Central memory CD8-positive, alpha-beta T cell (primary cell): Measurements from ENCODE around the gene GFM2.
"Not testable (repeated sequence)": the region's sequence is repeated elsewhere in the genome, so short reads cannot be mapped to it uniquely, and the experiment has no call there.

ENCODE experiments used
- ATAC-seq: fragments of 150-1000 bp; cut with Tn5 transposase; replicated peaks from 2 replicates; pipeline ENCODE4 v1.10.0; 2022; ENCODE audit warnings: mild to moderate bottlenecking, moderate FRiP score, moderate number of reproducible peaks; ENCODE audit not compliant: poor library complexity, severe bottlenecking; ENCODE audit errors: extremely low read depth
- DNase-seq, 2 donors: peaks; one replicate each; pipeline ENCODE4 v3.0.0; 2021; ENCODE audit warnings: low spot score in 2 of 2
- H3K27ac Mint-ChIP-seq: one replicate; pipeline ENCODE4 v1.8.0; 2022; ENCODE audit warnings: low read depth, mild to moderate bottlenecking, moderate library complexity, mixed read lengths
- H3K27me3 Mint-ChIP-seq: one replicate; pipeline ENCODE4 v1.8.0; 2022; ENCODE audit warnings: mixed read lengths
- H3K36me3 Mint-ChIP-seq: one replicate; pipeline ENCODE4 v1.8.0; 2022; ENCODE audit warnings: mild to moderate bottlenecking, moderate library complexity, mixed read lengths; ENCODE audit not compliant: insufficient read depth
- H3K4me1 Mint-ChIP-seq: one replicate; pipeline ENCODE4 v1.8.0; 2022; ENCODE audit warnings: mixed read lengths
- H3K4me3 Mint-ChIP-seq: one replicate; pipeline ENCODE4 v1.8.0; 2022; ENCODE audit warnings: mild to moderate bottlenecking, moderate library complexity, mixed read lengths
- H3K9me3 Mint-ChIP-seq: one replicate; pipeline ENCODE4 v1.8.0; 2022; ENCODE audit warnings: mixed read lengths

Gene GFM2

DNA sequence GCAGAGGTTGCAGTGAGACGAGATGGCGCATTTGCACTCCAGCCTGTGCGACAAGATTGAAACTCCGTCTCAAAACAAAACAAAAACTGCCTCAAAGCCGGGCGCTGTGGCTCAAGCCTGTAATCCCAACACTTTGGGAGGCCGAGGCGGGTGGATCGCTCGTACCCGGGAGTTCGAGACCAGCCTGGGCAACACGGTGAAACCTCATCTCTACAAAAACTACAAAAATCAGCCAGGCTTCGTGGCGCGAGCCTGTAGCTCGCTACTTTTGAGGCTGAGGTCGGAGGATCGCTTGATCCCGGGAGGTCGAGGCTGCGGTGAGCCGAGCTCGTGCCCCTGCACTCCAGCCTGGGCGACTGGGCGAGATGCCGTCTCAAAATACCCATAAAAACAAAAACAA, 988 bp downstream of the GFM2 start:
- ATAC-seq (no peak), DNase-seq (no peak)
- Mint-ChIP-seq H3K27ac (peak overlapping the region; percentile 97), H3K36me3 (peaks cover 34% of the 10 kb centered on the region), H3K4me1 (peaks cover 26% of the 10 kb centered on the region), H3K4me3 (peak overlapping the region; percentile 100), H3K9me3 (no peaks in the 10 kb centered on the region), H3K27me3 (no peaks in the 10 kb centered on the region)

DNA sequence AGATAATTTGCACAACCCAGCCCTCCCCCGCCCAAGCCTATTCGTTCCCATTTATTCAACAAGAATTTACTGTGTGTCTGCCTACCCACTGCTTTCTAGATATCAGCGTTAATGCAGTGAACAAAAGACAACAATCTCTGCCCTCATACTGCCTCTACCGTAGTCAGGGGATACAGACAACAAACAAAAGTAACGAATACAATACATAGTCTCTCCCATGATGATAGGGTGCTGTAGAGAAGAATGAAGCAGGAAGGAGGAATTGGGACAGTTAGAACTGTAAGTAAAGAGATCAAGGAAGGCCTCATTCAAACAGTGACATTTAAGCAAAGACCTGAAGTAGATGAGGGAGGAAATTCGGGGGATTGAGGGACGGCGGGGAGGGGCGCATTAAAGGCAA, 1.7 kb downstream of the GFM2 start:
- Mint-ChIP-seq H3K27ac (no peak overlapping the region), H3K4me1 (peaks cover 33% of the 10 kb centered on the region), H3K9me3 (no peaks in the 10 kb centered on the region), H3K4me3 (peak overlapping the region; percentile 100), H3K27me3 (no peaks in the 10 kb centered on the region), H3K36me3 (peaks cover 32% of the 10 kb centered on the region)
- DNase-seq (no peak), ATAC-seq (no peak)

DNA sequence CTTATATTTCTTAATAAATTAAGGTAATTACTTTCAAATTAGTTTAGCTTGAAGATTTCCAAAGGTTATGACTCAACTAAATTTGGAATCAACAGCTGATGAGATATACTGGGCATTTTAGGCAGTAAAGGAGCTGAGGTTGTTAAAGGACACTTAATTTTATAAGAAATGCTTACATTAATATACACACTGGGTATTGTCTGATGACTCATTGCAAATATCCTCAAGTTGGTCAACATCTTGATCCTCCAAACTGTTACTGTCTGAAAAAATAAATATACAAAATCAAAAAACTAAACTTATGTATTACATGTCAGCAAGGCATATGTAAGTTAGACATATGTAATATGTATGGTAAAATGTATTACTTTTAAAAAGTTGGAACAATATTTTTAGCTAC, 3.4 kb downstream of the GFM2 start:
- Mint-ChIP-seq H3K27ac (no peak overlapping the region), H3K27me3 (no peaks in the 10 kb centered on the region), H3K9me3 (no peaks in the 10 kb centered on the region), H3K36me3 (peaks cover 29% of the 10 kb centered on the region), H3K4me1 (peaks cover 31% of the 10 kb centered on the region), H3K4me3 (no peak overlapping the region)
- ATAC-seq (no peak), DNase-seq (no peak)

DNA sequence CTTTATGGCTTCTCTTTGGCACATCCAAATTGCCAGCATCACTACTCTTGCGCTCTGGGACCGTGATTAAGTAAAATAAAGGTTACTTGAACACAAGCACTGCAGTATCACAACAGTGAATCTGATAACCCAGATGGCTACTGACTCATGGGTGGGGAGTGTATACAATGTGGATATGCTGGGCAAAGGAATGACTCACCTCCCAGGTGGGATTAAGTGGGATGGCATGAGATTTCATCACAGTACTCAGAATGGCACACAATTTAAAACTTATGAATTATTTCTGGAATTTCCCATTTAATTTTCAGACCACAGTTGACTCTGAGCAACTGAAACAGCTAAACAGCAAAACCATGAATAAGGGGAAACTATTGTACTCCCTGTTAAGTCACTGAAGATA, 4.3 kb downstream of the GFM2 start:
- DNase-seq (no peak), ATAC-seq (no peak)
- H3K27me3 Mint-ChIP-seq: no peaks in the 10 kb centered on the region
- no peak overlapping the region for H3K4me3 Mint-ChIP-seq
- peaks cover 22% of the 10 kb centered on the region for H3K4me1 Mint-ChIP-seq
- no peak overlapping the region for H3K27ac Mint-ChIP-seq
- H3K9me3 Mint-ChIP-seq: no peaks in the 10 kb centered on the region
- peaks cover 34% of the 10 kb centered on the region for H3K36me3 Mint-ChIP-seq

DNA sequence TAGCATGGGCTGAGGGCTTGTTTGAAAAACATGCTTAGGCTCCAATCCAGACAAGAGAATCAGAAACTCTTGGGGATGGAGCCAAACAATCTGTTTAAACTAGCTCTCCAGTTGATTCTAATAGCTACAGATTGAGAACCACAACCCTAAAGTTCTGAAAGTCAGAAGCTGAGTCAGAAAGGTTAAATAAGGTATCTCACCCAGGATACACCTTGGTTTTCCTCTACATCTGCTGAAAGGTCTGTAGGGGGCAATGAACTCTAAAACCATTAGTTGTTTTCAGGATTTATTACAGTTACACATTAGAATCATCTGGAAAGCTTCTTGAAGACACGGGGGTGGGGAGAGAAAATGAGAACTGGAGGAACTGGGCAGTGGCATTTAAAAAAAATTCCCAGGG, 5.7 kb downstream of the GFM2 start:
- Mint-ChIP-seq H3K27ac (no peak overlapping the region), H3K27me3 (no peaks in the 10 kb centered on the region), H3K9me3 (no peaks in the 10 kb centered on the region), H3K4me3 (no peak overlapping the region), H3K36me3 (peaks cover 28% of the 10 kb centered on the region), H3K4me1 (peaks cover 15% of the 10 kb centered on the region)
- DNase-seq: no peak
- no peak for ATAC-seq

DNA sequence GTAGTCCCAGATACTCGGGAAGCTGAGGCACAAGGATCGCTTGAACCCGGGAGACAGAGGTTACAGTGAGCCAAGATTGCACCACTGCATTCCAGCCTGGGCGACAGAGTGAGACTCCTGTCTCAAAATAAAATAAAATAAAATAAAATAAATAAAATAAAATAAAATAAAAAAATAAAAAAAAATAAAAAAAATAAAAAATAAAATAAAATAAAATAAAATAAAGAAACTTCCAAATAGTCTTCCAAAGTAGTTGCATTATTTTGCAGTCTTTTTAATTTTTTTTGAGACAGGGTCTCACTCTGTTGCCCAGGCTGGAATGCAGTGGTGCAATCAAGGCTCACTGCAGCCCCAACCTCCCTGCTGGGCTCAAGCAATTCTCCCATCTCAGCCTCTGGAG, 18.2 kb downstream of the GFM2 start:
- ATAC-seq, DNase-seq, H3K27ac Mint-ChIP-seq, H3K9me3 Mint-ChIP-seq, H3K27me3 Mint-ChIP-seq, H3K4me3 Mint-ChIP-seq: not testable (repeated sequence)
- Mint-ChIP-seq H3K4me1 (peaks cover 10% of the 10 kb centered on the region), H3K36me3 (peaks cover 37% of the 10 kb centered on the region)

DNA sequence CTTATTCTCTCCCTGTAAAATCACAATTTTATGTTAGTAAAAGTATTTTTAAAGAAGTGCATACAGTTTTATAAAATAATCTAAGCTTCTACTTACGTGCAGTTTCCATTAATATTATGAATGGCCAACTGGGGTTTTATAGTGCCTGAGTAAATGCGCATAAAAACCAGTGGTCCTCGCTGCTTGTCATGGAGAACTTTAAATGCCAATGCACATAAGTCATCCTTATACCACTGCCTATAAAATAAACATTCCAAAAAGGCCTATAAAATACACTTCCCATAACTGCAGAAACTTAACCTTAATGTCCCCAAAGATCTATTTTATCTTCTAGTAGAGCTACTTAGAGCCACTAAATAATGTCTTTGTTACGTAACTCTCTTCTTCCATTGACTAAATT, 28.5 kb downstream of the GFM2 start:
- peaks cover 52% of the 10 kb centered on the region for H3K36me3 Mint-ChIP-seq
- no peak for ATAC-seq

DNA sequence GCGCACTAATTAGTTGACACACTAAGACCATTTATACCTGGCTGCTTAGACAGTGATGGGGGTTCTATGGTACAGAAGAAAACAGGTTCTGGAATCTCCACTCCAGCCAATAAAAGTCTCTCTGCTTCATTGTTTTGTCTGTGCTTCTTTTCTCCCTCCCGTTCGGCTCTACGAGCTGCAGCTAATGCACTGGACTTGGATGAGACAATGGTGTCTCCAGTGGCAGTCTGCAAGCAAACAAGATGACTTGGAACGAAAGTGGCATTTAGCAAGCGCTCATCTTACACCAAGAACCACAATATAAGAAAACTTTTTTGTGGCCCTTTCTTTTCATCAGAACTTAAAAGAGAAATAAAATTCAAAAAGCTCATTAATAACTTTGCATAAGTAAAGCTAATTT, 30.2 kb downstream of the GFM2 start:
- H3K4me1 Mint-ChIP-seq: no peaks in the 10 kb centered on the region
- no peak for DNase-seq
- H3K9me3 Mint-ChIP-seq: no peaks in the 10 kb centered on the region
- H3K36me3 Mint-ChIP-seq: peaks cover 53% of the 10 kb centered on the region
- H3K27me3 Mint-ChIP-seq: no peaks in the 10 kb centered on the region
- H3K27ac Mint-ChIP-seq: no peak overlapping the region
- no peak overlapping the region for H3K4me3 Mint-ChIP-seq
- ATAC-seq: no peak

More for the DNA sequence above, 28.5 kb downstream of the GFM2 start:
- DNase-seq: no peak
- H3K4me1 Mint-ChIP-seq: no peaks in the 10 kb centered on the region
- H3K9me3 Mint-ChIP-seq: no peaks in the 10 kb centered on the region
- H3K27me3 Mint-ChIP-seq: no peaks in the 10 kb centered on the region
- no peak overlapping the region for H3K4me3 Mint-ChIP-seq
- no peak overlapping the region for H3K27ac Mint-ChIP-seq

DNA sequence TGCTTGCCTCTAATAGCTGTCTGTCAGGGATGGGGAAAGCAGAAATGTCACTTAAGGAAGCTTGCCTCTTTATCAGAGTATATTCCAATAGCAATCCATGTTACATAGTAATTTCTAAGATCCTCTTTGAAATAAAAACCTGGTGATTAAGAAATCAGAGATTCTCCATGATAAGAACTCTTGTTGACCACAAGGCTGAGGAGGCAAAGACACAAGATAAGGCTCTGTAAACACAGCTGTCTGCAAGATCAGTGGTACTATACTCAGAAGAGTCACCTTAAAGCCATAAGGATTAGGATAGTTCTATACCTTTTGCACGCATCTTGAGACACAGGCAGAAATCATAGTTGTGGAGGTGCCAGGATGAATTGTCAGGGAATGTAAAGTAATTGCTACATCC, 41.6 kb downstream of the GFM2 start:
- ATAC-seq: no peak
- Mint-ChIP-seq H3K9me3 (no peaks in the 10 kb centered on the region), H3K27ac (no peak overlapping the region), H3K4me1 (no peaks in the 10 kb centered on the region), H3K36me3 (peaks cover 36% of the 10 kb centered on the region), H3K4me3 (no peak overlapping the region), H3K27me3 (no peaks in the 10 kb centered on the region)
- no peak for DNase-seq

DNA sequence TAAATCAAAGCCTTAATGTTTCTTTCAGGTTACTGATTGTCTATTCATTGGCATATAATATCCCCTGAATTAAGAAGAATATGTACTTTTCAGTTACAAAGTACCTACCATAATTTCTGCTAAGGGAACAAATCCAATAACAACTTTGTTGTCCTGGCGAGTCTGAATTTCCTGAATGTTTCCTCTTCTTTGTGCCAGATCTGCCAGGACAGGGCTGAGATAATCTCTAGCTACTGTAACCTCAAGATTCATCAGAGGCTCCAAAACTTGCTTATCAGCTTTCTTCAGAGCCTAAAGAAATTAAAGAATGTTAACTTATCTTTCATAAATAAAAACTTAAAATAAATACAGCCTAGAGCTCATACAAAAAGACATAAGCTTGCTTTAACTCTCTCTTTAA, 44.6 kb downstream of the GFM2 start:
- no peaks in the 10 kb centered on the region for H3K4me1 Mint-ChIP-seq
- H3K36me3 Mint-ChIP-seq: peaks cover 30% of the 10 kb centered on the region
- no peak overlapping the region for H3K4me3 Mint-ChIP-seq
- H3K27ac Mint-ChIP-seq: no peak overlapping the region
- no peak for ATAC-seq
- no peaks in the 10 kb centered on the region for H3K9me3 Mint-ChIP-seq
- H3K27me3 Mint-ChIP-seq: no peaks in the 10 kb centered on the region
- DNase-seq: no peak

DNA sequence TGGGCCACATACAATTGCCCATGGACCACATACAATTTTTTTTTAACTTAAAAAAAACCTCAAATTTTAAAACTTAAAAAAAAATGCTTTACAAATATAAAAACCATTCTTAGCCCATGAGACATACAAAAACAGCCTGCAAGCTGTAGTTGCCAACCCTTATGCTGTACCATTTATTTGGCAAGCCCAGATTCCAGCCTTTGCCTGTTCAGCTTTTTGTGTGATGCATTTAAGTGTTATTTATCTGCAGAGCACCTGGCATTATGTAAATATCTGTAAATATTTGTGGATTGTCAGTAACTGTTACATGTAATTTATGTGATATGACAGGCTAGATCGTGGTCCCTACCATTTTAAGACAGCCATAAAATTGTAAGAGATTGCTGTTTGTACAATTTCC, 49.3 kb downstream of the GFM2 start:
- H3K27ac Mint-ChIP-seq: no peak overlapping the region

DNA sequence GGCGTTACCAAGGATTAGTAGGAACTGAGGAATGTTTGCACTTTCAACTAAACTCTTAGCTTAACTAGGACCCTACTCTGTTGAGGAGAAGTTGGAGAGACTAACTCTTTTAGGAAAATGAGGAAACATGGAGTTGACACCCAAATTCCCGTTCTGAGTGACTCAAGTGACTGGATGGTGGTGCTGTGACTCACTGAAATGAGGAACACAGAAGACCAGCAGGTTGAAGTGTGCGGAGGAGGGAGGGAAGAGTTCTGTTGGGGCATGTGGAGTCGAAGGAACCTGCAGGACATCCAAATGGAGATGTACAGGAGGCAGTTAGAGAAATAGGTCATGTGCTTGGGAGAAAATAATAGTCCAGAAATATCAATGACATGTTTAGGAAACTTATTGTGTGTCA, 73.7 kb downstream of the GFM2 start:
- no peak overlapping the region for H3K27ac Mint-ChIP-seq
- no peaks in the 10 kb centered on the region for H3K9me3 Mint-ChIP-seq
- H3K4me1 Mint-ChIP-seq: no peaks in the 10 kb centered on the region
- no peak overlapping the region for H3K4me3 Mint-ChIP-seq
- no peak for ATAC-seq
- no peaks in the 10 kb centered on the region for H3K27me3 Mint-ChIP-seq
- peaks cover 22% of the 10 kb centered on the region for H3K36me3 Mint-ChIP-seq
- DNase-seq: no peak

More for the DNA sequence above, 49.3 kb downstream of the GFM2 start:
- no peaks in the 10 kb centered on the region for H3K27me3 Mint-ChIP-seq
- peaks cover 28% of the 10 kb centered on the region for H3K36me3 Mint-ChIP-seq
- DNase-seq: no peak
- no peaks in the 10 kb centered on the region for H3K4me1 Mint-ChIP-seq
- H3K9me3 Mint-ChIP-seq: no peaks in the 10 kb centered on the region
- no peak overlapping the region for H3K4me3 Mint-ChIP-seq
- ATAC-seq: no peak

DNA sequence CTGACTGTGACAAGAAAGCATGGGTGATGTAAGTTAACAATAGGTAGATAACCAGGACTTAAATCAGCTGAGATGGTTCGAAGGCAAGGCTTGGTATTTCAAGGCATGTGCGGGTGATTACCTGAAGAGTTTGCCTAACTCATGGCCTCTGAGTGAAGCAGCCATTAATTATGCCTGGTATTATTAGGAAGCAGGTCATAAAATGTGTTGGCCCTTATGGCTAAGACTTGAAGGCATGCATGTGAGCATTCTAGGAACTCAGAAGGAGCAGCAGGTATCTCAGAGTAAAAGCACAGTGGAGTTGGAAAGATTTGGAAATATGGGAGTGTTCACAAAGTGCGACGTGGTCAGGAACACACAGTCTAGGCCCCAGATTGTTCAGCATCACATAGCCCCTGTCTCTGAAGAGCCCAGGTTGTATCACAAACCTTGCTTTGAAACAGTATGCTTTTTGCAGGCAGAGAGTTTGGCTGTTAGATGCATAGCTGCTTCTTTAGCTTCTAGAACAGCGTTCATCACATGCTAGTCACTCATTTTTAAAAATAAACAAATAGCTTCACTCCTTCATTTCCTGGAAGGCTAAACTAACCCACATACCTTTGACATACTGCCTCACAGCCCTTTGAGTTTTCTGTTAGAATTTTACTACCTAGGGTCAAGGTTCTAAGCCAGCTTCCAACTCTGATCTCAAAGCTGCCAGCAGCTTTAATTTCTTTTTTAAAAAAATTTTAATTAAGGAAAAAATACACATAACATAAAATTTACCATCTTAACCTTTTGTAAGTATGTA, 79.8 kb downstream of the GFM2 start:
- ATAC-seq: no peak
- Mint-ChIP-seq H3K4me3 (no peak overlapping the region), H3K4me1 (peaks cover 19% of the 10 kb centered on the region), H3K27me3 (no peaks in the 10 kb centered on the region), H3K9me3 (no peaks in the 10 kb centered on the region), H3K27ac (no peak overlapping the region), H3K36me3 (peaks cover 12% of the 10 kb centered on the region)
- DNase-seq: no peak
